GM21447 (cell line): Measurements from ENCODE around the gene FNDC11.
"Not testable (repeated sequence)": the region's sequence is repeated elsewhere in the genome, so short reads cannot be mapped to it uniquely, and the experiment has no call there.

Source experiments
- ATAC-seq: cut with Tn5 transposase; IDR thresholded peaks from one replicate; pipeline ENCODE4 v1.9.1; 2021; ENCODE audit not compliant: unreplicated experiment

Gene FNDC11

DNA sequence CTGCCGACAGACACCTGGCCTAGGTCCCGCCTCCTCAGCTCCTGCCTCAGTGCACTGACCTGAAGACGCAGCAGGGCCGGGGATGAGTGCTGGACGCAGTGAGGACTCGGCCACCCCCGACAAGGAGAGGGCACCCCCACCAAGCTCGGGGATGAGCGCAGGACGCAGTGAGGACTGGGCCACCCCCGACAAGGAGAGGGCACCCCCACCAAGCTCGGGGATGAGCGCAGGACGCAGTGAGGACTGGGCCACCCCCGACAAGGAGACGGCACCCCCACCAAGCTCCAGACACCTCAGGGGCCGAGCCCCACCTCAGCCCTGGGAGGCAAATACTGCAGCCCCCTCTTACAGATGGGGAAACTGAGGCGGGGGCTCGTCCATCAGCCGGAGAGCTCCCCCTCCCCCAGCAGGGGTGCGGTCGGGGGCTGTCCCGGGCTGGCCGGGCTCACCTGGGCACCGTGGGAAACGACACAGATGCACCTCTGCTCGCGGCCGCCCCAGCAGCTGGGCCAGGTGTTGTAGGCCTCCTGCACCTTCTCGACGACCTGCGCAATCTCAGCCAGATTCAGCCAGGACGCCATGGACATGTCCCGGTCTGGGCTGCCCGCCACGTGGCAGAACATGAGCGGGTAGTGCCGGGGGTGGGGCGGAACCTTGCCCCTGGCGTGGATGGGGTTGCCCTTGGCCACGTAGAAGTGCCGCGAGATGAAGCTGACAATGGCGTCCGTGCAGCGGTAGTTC lies 12.6 kb downstream of the FNDC11 start:
- no peak for ATAC-seq

DNA sequence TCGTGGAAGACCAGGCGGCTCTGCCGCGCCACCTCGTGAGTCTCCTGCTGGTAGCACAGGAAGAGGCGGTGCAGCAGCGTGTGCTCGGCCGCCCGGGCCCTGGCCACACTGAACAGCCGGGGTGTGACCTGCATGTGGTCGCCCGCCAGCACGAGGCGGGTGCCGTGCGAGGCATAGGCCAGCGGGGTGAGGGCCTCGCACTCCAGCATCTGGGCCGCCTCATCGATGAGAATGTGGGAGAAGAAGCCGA lies 13.1 kb downstream of the FNDC11 start:
- no peak for ATAC-seq

DNA sequence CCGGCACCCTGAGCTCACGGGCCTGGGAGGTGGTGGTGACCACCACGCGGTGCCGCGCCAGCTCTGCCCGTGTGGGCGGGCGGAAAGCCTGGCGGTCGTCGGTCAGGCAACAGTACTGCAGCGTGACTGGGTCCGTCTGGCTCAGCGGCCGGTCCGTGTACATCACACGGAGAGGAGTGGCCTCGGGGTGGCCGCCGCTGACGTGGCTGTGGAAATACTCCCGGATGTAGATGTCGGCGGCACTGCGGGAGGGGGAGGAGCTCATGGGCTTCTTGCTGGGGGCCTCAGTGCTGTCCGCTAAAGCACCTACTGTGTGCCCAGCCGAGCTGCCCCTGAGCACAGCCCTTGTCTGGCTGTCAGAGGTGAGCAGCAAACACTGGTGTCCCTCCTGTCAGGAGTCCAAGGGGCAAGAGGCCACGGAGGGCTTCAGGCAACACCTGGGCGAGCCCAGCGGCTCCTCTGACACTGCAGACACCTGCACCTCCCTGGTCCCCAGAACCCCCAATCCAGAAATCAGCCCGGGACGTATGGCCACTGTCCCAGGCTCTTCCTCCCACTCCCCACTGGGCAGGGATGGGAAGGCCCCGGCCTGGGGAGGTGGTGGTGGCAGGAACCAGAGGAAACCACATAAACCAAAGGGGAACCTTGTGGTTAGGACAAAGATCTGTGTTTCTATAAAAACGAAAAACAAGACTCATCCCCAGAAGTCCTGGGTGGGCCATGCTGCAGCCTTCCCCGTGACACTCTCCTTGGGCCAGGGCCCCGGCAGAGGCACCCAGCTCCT lies 13.6 kb downstream of the FNDC11 start:
- peak; percentile 64 for ATAC-seq

DNA sequence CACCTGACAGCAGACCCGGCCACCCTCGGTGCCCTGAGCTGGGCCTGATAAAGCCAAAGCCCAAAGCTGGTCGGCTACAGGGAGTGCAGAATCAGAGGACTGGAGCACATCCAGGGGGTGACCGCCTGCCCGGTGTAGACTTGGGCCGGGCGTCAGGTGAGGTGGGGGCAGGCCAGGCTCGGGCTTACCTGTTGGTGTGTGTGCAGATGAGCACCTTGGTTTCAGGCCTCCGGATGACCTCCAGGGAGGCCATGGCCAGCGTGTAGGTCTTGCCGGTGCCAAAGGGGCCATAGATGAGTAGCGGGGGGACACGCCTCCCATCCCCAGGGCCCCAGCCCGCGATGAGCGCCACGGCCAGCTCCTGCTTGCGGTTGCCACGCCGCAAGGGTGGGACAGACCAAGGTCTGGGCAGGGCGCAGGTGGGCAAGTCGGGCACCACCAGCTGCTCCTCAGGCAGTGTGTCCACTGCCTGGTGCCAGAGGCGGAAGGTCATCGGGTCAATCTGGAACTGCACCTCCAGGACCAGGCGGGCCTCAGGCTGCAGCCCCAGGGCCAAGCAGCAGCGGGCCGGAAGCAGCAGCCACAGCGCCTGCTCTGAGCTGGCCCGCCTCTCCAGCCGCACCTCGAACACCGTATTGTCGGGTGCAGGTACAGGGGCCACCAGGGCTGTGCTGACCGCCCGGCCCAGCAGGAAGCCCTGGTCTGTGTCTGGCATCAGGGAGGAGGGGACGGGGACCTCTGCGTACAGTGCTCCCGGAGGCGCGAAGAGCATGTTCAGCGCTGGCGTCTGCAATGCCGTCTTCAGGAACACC lies 14.4 kb downstream of the FNDC11 start:
- no peak for ATAC-seq

DNA sequence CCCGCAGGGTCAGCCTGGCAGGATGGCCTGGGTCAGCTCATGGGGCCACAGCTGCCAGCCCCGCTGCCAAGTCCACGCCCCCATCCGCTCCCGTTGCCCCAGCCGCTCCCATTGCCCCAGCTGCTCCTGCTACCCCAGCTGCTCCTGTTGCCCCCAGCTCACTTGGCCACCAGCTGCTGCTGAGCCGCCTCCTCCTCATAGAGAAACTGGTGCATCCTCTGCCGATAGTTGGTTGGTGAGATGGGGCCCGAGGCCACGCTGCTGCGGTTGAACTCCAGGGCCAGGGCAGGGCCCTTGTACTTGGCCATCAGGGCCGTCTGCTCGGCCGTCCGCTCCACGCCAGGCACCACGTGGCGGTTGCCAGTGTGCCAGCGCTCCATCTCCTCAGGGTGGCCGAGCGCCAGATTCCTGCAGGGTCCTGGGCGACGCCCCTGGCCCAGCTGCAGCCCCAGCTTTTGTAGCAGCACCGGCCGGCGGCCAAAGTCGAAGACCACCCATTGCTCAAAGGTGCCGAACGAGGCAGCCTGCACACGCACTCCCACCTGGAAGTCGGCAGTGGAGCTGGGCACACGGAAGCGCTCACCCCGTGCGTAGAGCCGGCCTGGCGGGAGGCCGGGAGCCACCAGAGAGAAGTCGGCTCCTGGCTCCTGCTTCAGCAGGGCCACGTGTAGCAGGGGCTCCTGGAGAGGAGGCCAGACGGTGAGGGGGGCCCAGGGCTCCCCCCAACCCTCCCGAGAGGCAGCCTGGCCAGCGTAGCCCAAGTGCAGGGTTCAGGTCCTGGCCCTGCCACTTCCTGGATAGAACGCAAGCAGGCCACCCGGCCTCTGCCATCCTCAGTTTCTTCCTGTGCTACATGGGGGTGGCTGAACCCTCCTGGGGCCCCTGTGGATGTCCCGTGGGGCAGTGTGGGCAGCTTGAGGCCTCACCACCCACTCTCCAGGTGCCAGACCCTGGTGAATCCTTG lies 15.3 kb downstream of the FNDC11 start:
- ATAC-seq, result no peak

DNA sequence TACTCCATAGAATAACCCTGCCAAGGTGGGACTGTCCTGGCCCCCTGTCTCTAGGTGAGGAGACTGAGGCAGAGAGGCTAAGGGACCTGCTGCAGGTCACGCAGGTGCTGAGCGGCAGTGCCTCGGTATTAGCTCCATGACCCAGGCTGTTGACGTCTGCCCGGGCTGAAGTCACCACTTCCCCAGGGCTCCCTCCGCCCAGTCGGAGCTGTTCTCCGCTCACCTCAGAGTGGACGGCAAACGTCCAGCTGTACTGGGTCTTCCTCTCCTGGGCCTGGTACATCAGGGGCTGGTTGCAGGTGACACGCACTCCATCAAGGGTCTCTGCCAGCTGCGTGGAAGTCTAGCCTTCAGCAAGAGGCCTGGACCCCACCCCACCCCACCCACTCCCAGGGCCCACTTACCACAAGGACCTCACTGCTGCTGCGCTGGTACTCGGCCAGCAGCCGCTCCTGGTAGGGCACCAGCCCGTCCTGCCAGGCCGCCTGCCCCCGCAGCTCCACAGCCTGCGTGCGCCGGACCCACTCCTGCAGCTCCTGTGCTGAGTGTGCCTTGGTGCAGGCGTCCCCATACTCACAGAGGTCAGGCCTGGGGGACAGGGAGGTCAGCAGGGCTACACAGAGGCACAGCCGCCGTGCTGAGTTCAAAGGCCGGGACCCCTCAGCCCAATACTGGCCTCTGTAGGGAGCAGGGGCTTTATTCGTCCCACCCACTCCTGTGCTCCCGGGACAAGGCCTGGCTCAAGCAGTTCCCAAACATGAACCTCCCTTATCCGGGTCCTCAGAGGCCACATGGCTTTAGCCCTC lies 16.5 kb downstream of the FNDC11 start:
- no peak for ATAC-seq

DNA sequence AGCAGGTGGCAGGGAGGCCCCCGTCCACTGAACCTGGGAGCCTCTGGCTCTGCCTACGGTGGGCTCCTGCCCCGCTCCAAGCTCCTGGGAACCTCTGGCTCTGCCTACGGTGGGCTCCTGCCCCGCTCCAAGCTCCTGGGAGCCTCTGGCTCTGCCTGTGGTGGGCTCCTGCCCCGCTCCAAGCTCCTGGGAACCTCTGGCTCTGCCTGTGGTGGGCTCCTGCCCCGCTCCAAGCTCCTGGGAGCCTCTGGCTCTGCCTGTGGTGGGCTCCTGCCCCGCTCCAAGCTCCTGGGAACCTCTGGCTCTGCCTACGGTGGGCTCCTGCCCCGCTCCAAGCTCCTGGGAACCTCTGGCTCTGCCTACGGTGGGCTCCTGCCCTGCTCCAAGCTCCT lies 17.1 kb downstream of the FNDC11 start:
- not testable (repeated sequence) for ATAC-seq

DNA sequence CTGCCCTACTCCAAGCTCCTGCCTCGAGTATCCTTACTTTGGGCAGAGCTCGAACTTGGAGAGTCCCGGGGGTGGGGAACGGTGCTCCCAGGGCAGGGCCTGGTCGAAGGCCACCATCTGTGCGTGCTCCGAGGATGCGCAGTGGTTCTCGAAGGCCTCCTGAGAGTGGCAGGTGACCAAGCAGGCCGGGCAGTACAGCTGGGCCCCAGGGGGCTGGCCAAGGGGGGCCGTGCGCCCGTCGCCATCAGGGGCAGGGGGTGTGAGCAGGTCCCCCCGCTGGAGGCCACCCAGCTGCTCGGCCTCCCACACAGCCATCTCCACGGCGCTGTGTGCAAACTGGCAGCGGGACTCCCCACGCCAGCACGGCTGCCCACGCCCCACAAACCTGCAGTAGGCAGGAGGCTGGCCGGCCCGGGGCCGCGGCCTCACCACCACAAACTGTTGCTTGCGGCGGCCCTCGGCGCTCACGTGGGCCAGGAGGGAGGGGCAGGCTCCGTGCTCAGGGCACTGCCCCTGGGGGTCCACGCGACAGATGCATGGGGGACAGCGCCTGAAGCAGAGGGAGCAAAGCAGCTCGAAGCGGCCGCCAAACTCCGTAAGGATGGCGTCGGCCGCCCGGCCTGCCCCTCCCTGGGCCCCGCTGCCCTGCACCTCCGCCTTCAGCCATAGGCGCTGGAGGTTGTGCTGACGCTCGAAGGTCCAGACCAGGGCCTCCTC lies 18.3 kb downstream of the FNDC11 start:
- no peak for ATAC-seq

DNA sequence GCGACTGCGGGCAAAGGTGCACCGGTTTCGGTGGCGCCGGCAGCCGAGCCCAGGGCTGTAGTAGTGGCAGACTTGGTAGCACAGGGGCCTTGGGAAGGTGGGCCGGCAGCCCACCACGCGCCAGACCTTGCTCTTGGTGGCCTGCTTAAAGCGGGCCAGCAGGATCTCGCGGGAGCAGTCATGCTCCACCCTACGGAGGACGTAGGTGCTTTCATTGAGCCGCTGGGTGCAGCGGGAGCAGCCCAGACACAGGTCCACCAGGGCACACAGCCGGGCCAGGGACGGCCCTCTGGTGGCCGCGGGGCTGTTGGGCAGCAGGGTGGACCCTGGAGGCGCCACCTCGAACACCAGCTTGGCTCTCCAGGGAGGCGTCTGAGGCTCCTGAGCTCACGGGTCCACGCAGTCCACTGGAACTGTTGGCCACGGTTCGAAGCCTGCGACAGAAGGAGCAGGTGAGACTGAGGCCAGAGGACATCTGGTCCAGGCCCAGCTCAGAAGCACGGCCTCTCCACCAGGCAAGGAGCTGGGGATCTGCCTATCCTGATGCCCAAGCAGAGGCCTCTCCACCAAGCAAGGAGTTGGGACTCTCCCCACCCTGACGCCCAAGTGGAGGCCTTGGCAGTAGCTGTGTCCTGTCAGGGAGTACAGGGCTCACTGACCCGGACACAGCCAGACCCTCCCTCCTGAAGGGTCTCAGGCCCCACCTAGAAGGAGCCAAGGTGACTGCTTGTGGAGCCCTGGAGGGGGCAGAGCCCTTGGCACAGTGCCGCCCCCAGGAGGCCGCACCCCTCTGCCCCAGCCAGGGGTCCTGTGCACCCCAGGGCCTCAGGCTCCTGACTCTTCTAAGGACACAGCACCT lies 19.1 kb downstream of the FNDC11 start:
- ATAC-seq, result no peak

DNA sequence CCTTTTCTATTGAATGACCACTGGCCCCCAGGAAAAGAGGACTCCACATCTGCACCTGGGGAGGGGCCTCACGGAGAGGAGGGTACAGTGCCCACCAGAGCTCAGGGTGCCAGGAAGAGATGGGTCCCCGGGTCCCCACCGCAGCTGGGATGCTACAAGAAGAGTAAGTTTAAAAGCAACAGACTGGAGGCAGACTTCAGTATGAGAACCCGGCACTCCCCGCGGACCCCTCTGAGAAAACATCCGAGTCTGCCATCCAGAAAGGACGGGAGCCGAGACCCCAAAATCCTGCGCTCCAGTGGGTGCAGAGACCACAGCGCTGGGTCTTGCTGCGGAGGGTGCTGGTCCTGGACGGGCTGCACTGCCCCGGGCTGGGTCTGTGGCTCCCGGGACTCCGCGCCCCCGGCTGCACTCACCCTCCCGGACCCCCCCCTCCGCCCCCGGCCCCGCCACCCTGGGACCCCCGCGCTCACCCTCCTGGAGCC lies 19.7 kb downstream of the FNDC11 start:
- no peak for ATAC-seq

DNA sequence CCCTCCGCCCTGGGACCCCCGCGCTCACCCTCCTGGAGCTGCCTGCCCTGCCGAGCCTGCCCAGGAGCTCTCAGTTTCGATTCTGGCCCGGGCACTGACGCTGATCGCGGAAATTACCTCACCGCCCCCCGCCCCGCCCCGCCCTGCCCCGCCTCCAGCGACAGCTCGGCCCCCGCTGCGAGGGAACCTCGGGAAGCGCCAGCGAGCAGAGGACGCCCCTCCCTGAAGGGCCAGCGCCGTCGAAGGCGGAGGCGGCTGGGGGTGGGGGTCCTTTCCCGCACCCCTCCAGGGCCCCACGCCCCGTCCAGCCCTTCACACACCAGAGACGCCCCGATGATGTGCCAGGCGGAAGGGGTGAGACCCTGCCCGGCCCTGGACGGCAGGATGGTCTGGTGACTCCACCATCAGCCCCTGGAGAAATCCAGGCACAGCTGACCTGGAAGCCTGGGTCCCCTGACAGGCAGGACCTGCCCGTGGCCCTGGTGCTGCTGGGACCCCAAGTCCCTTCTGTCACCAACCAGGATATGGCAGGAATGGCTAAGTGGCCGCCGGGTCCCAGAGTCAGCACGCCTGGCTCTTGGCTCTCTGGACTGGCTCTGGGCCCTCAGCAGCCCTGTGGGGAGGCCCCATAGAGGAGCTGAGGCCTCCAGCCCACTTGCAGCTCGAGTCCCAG lies 20.3 kb downstream of the FNDC11 start, which contains the start of gene HELZ2:
Gene HELZ2, minus strand, starts transcription at position 84 of the 673 bp plus-strand sequence. CDS start 1,854 bp downstream, outside the sequence.
- ATAC-seq, result peak; percentile 73

DNA sequence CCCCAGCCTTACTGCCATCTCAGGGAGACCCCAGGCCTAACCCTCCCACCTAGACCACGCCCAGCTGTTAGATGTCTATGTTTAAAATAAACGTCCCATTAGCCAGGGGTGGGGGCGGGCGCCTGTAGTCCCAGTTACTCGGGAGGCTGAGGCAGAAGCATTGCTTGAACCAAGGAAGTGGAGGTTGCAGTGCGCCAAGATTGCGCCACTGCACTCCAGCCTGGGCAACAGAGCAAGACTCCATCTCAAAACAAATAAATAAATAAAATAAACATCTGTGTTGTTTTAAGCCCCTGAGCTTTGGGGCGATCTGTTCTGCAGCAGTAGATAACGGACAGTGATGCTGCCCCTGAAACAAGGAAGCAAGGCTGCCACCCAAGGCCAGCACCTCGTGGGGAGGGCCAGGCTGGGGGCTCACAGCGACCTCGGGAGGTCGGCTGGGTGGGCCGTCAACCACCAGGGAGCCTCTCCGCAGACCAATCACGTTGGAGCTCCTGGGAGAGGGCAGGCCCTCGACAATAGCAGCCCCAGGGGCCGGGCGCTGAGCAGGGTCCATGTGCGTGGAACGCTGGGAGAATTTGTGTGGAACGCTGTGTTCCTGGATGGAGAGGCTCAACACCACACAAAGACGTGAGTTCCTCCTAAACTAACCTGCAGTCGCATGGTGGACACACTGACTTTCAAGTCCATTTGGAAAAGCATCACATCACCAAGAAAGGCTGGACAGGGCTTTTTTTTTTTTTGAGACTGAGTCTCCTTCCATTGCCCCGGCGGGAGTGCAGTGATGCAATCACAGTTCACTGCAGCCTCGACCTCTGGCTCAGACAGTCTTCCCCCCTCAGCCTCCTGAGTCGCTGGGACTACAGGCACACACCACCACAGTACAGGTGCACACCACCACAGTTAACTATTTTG lies 21.1 kb downstream of the FNDC11 start:
- ATAC-seq, result no peak

DNA sequence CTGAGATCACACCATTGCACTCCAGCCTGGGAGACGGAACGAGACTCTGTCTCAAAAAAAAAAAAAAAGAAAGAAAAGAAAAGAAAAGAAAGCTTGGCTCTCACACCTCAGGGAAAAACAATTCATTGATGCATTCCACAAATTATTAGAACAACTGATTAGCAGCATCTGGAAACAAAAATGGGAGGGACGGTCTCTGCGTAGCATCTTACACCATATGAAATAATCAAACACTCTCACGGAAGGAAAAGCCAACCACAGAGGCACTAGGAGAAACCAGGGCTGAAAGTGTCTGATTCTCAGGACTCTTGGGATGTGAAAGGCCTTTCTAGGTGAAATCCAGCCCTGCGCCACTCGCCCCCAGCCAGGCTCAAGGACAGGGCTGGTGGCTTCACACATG lies 22.4 kb downstream of the FNDC11 start:
- ATAC-seq, result no peak

DNA sequence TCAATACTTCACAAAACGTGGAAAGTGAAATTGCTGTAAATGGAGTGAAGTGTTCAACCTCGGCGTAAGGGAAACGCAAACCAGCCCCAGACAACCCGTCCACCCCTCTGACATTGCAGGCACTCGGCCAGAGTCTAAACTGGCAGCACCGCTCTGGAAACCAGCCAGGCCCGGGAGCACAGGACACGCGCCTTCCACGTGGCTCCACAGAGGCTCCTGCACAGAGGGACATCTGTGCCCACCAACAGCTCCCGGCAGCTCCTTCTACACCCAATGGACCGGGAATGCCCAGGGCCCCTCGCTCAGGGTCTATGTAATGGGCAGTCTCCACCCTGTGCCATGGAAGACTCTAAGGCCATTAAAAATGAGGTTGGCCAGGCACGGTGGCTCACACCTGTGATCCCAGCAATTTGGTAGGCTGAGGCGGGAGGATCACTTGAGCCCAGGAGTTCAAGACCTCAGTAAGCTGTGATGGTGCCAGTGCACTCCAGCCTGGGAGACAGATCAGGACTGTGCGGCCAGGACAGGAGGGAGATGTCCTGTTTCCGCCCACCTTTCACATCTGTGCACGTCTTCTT lies 23.4 kb downstream of the FNDC11 start:
- no peak for ATAC-seq

DNA sequence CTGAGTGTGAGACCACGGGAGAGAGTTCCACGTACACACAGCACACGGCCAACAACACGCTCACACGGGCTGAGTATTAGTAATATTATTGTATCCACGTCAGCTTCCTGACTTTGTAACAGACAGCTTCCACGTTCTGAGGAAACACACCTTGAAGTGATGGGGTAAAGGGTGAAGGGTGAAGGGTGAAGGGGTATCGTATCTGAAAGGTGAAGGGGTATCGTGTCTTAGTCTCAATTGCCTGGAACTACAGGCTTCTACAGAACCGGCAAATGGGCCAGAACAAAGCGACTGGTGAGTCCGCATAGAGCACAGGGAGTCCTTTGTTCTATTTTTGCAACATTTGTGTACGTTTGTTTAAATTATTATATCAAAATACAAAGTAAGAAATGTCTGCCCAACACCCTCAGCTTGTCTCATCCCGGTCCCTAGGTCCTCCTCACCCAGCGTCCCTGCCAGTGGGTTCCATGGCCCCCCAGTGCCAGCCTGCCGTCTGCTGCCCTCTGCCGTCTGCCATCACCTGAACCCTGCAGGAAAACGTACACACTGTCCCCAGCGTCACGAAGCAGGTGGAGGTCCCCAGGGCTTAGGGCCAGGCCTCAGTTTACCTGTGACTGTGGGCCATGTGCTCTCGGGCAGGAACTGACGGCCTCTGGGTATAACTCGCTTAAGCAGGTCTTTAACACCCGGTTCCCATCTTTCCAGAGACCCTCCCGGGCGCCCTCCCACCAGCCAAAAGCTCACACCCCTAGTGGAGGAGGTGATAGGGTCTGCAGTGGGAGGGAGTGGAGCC lies 24.5 kb downstream of the FNDC11 start:
- ATAC-seq, result no peak
